ENCODE results near the gene EIF4EBP3. TPM values are rescaled to one million over a fixed set of nuclear protein-coding genes. Genes with fewer than 3 reads are reported as not detected.
A peak's percentile ranks its signal among the peaks of the same experiment; 100 is the strongest.

The EIF4EBP3 gene
- total RNA-seq, 1 donor from 2014 or later, result 11.3 TPM

DNA sequence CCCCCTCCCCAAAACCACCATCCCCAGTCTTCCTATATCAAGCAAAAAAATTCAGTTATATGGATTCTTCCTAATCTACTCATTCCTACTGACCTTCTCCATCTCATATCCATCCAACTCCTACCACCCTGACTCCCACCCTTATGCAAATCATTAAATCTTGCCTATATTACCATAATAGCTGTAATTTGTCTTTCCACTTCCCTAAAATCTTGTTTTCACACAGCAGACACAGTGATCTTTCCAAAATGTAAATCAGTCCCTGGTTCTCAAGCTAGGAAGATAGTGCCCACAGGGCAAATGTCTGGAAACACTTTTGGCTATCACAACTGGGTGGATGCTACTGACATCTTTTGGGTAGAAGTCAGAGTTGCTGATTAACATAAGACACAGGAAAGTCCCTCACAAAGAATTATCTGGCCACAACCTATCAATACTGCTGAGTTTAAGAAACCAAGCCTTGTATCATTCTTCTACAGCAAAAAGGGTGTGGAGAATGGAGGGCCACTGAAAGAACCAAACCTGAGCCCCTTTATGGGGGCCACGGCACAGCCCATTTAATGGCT, 8.4 kb downstream of the EIF4EBP3 start:
- DNase-seq (ENCODE audit: low spot score) (no peak), ATAC-seq (no peak)

DNA sequence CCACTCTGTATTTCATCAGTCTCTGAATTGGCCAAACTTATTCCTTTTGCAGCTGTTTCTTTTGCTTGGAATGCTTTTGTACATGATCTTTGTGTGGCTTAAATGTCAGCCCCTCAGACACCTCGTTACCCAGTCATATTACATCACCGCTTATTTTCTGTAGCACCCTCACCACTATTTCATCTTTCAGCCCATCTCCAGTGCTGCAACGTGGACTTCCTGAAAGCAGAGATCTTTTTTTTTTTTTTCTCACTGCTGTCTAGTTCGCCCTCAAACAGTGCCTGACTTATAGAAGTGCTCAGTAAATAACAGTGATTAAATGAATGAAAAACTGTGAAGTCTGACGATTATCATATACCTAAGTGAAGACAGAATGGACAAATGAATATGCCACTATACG, 9.0 kb downstream of the EIF4EBP3 start:
- DNase-seq (ENCODE audit: low spot score), result no peak
- no peak for ATAC-seq

DNA sequence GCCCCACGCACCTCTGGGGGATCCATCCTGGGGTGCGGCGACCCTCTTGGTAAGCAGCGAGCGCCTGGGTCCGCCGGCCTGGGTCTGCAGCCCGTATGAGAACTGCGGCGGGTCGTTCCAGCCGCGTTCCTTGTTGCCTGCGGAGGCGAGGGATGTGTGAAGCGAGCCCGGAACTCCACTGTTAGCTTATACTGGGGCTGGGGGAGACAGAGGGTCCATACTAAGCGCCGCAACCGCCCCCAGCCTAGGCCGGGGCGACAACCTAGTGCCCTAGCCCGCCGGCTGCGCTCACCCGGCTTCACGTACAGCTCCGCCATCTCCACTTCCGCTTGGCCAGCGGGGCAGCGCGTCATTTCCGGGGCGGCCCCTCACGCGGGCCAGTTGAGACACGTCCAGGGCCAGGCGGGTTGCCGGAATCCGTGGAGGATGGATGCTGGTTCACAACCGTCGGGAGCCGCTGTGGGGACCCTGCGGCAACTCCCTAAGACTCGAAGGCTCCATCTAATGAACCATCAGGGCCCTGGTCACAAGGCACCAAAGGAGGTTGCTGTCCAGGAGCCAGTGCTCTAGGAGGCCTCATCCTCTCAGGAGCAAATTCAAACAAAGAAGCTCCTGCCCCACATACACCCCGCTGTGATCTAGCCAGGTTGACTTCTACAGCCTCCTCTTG, 9.8 kb downstream of the EIF4EBP3 start, which contains the start of gene SRA1:
Gene SRA1 (minus strand): TSS at position 338 of the 670 bp plus-strand sequence. CDS start 21 bp downstream, at position 317.
- ATAC-seq, result peak; percentile 75

DNA sequence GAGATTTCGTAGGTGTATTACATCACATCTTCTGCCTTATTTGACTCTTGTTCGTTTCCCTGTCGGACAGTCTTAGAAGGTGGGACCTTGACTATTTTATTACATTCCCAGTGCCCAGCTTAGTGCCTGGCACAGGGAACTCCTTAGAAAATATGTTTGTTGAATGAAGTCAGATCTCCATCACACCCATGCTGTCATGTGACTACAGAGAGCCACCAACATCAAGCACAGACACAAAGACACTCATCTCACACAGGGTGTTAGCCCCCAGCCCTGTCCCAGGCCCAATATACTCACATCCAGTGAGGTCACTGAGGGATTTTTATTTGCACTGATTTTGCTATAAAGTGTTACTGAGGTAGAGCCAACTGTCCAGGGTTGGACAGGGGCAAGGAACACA, 10.5 kb downstream of the EIF4EBP3 start:
- ATAC-seq (no peak), DNase-seq (ENCODE audit: low spot score) (no peak)

More for the DNA sequence above, 9.8 kb downstream of the EIF4EBP3 start, which contains the start of gene SRA1:
- DNase-seq (ENCODE audit: low spot score), result peak; percentile 96

DNA sequence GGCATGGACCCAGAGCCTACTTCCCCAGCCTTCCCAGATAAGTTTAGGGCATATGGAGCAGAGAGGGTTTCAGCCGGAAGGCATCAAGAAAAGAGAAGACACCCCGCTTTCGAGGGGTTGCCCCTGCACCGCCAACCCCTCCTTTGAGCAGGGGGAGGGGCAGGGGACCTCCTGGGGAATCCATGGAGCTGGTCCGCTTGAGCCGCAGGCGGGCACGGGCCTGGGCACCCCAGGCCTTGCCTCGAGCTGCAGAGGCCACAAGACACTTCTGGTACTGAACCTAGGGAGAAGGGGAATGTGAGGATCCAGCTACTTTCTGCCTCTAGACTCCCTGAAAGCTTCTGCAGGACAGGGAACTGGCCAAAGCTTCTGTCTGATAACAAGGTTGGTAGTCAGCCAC, 11.1 kb downstream of the EIF4EBP3 start:
- ATAC-seq, result no peak
- no peak for DNase-seq (ENCODE audit: low spot score)

DNA sequence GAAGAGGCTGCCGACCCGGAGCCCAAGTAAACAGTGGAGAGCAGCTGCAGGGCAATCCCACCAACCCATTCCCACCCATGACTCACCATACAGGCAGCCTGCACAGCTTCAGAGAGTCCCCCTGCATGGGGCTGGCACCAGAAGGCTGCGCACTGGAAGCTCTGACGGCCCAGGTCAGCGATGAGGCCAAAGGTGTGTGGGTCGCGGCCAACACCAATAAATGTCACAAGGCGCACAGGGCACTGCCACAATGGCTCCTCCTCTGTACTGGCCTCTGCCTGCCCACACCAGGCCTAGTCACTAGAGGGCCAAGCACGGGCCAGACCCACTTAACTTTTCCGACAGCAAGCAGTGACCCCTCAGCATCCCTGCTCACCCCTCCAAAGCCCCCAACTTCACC, 12.8 kb downstream of the EIF4EBP3 start:
- peak; percentile 54 for ATAC-seq

DNA sequence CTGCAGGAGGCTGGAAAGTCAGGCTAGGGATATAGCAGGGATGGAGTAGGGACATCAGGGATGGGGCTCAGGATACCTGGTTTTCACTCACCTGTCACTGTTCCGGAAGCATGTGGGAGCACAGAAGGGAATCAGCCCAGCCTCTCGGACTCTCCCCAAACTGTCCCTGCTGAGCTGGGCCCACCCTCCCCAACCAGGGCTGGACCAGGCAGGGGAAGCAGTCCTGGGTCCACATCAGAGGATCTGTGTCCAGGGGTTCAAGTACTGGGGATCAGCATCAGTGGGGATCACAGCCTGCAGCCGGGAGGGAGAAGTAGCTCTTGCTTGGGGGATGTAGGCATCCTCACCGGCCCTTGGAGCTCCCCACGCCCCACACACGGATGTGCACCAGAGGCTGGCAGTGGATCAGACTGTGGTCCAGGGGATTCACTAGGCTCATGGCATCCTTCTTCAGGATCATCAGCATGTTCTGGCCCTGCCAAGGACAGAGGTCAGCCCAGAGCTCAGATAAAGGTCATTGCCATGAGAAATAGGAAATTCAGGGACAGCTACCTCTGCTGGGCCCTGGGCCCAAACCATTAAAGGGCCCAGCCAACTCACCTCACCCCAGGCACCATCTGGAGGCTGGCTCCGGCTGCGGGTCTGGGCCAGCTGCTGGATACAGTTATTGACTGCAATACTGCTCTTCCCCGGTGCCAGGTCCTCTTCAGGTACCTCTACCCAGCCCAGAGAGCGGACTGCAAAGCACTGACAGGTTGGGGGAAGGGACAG, 14.5 kb downstream of the EIF4EBP3 start:
- DNase-seq (ENCODE audit: low spot score) (peak; percentile 90), ATAC-seq (peak; percentile 50)

More for the DNA sequence above, 12.8 kb downstream of the EIF4EBP3 start:
- DNase-seq (ENCODE audit: low spot score), result peak; percentile 94

DNA sequence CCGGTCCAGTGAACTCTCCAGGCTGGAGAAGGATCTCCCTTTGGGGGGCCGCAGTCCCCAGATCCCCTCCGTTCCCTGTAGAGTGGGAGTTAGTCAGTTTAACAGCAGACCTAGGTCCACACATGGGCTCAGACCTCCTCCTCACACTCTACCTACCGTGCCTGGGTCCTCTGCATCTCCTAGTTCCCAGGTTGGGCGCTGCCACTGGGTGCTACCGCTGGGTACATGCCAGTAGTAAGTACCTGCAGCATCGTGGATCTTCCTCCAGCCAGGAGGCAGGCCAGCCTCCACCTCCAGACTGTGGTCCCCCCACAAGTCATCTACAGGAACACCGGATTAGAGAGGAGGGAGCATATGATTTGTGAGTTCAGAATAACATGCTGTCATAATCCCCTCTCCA, 16.1 kb downstream of the EIF4EBP3 start:
- DNase-seq (ENCODE audit: low spot score) (no peak), ATAC-seq (no peak)

DNA sequence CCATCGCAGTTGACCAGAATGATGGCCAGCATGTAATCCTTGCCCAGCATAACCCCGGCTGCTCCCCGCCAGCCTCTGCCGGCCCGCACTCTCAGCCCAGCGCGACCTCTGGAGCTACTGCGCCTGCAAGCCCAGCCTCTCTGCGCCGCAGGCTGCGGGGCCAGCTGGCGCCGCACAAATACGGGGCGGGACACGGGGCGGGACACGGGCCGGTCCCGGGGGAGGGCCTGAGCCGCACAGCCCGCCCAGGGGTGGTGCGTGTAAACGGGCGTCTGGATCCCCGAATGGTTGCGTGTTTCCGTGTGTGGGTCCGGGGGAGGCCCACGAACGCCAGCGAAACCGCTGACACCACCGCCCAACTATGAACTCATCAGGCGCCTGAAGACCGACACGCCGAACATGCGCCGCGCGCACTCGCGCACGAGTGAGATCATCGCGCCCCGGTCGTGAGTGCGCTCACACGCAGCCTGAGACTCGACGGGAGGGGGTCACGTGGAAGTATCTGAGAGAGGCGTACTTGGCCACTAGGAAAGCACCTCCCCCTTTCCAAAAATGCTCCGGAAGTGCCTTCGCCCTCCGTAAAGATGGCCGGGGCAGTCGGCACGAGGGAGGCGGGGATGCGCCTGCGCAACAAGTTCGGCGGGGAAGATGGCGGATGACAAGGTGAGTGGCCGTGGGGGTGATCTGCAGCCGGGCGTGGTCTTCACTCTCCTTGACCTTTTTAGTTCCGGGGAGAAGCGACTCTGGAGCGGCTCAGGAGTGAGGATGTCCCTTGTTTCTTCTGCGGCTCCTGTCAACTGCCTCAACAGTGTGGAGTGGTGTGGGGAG, 16.9 kb downstream of the EIF4EBP3 start, which contains the start of the genes APBB3 and SLC35A4:
Gene APBB3 (minus strand): TSS at position 403 of the 828 bp plus-strand sequence. CDS start 353 bp downstream, at position 50.
Gene SLC35A4 (plus strand): TSS at position 633 of the 828 bp plus-strand sequence. CDS start 2,342 bp downstream, outside the sequence.
- peak; percentile 97 for DNase-seq (ENCODE audit: low spot score)
- peak; percentile 82 for ATAC-seq

DNA sequence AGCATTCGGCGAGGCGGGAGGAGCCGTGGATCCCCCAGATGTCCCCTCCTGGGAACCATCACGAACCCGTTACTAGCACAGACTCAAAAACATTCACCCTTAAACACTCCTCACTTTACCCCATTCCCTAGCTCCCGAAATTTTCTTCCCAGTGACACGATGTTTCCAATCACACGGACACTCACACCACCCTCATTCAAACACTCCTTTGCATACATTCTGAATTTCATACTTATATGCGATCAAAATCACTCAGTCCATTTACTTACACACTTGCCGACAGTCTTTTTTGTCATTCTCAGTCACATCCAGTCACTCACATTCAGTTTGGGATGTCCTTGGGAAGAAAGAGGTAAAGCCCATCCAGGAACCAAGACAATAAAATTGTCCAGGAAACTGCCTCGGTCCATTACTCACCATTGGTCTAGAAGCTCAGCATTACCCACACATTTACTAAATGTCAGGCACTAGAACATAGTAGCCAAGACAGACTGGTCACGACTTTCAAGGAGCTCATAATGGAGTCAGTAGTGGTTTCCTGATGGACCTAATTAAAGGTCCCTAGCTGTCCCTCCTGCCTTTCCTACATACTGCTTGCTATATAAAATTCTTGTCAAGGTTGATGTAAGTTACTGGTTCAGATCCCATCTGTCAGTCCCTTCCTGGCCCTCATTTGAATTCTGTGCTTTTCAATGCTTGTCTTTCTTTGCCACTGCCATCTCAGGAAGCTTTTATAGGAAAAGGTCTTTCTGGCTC, 17.7 kb downstream of the EIF4EBP3 start:
- no peak for DNase-seq (ENCODE audit: low spot score)

DNA sequence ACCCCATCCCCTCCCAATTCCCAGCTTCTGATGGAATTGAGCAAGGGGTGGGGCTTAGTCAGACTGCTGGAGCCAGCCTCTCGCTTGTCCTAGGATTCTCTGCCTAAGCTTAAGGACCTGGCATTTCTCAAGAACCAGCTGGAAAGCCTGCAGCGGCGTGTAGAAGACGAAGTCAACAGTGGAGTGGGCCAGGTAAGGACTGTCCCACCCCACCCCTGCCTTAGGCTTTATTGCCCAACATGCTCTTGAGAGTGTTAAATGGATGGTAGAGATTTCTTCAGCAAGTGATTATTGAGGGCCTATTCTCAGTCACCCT, 18.3 kb downstream of the EIF4EBP3 start:
- DNase-seq (ENCODE audit: low spot score), result no peak
- ATAC-seq, result no peak

More for the DNA sequence above, 17.7 kb downstream of the EIF4EBP3 start:
- no peak for ATAC-seq

DNA sequence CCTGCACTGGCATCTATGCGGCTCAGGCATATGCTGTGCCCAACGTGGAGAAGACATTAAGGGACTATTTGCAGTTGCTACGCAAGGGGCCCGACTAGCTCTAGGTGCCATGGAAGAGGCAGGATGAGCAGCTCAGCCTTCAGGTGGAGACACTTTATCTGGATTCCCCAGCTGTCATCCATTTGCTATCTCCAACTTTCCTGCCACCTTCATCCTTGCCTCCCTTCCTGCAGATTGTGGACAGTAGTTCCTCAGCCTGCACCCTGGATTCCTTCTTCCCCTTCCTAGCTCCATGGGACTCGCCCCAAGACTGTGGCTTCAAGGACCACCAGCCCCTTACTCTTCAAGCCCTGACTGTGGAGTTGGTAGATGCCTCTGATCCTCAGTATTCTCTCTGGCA, 19.2 kb downstream of the EIF4EBP3 start:
- ATAC-seq, result no peak

DNA sequence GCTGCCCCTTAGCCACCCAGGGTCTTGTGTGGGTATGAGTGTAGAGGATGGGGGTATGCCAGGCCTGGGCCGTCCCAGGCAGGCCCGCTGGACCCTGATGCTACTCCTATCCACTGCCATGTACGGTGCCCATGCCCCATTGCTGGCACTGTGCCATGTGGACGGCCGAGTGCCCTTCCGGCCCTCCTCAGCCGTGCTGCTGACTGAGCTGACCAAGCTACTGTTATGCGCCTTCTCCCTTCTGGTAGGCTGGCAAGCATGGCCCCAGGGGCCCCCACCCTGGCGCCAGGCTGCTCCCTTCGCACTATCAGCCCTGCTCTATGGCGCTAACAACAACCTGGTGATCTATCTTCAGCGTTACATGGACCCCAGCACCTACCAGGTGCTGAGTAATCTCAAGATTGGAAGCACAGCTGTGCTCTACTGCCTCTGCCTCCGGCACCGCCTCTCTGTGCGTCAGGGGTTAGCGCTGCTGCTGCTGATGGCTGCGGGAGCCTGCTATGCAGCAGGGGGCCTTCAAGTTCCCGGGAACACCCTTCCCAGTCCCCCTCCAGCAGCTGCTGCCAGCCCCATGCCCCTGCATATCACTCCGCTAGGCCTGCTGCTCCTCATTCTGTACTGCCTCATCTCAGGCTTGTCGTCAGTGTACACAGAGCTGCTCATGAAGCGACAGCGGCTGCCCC, 19.8 kb downstream of the EIF4EBP3 start:
- no peak for DNase-seq (ENCODE audit: low spot score)
- ATAC-seq, result no peak

More for the DNA sequence above, 19.2 kb downstream of the EIF4EBP3 start:
- DNase-seq (ENCODE audit: low spot score), result no peak

DNA sequence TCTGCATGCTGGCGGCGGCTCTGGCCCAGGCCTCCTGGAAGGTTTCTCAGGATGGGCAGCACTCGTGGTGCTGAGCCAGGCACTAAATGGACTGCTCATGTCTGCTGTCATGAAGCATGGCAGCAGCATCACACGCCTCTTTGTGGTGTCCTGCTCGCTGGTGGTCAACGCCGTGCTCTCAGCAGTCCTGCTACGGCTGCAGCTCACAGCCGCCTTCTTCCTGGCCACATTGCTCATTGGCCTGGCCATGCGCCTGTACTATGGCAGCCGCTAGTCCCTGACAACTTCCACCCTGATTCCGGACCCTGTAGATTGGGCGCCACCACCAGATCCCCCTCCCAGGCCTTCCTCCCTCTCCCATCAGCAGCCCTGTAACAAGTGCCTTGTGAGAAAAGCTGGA, 20.4 kb downstream of the EIF4EBP3 start:
- no peak for ATAC-seq
- no peak for DNase-seq (ENCODE audit: low spot score)

DNA sequence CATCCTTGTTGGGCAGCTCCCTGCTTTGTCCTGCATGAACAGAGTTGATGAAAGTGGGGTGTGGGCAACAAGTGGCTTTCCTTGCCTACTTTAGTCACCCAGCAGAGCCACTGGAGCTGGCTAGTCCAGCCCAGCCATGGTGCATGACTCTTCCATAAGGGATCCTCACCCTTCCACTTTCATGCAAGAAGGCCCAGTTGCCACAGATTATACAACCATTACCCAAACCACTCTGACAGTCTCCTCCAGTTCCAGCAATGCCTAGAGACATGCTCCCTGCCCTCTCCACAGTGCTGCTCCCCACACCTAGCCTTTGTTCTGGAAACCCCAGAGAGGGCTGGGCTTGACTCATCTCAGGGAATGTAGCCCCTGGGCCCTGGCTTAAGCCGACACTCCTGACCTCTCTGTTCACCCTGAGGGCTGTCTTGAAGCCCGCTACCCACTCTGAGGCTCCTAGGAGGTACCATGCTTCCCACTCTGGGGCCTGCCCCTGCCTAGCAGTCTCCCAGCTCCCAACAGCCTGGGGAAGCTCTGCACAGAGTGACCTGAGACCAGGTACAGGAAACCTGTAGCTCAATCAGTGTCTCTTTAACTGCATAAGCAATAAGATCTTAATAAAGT, 21.1 kb downstream of the EIF4EBP3 start:
- DNase-seq (ENCODE audit: low spot score), result no peak
- ATAC-seq, result no peak

DNA sequence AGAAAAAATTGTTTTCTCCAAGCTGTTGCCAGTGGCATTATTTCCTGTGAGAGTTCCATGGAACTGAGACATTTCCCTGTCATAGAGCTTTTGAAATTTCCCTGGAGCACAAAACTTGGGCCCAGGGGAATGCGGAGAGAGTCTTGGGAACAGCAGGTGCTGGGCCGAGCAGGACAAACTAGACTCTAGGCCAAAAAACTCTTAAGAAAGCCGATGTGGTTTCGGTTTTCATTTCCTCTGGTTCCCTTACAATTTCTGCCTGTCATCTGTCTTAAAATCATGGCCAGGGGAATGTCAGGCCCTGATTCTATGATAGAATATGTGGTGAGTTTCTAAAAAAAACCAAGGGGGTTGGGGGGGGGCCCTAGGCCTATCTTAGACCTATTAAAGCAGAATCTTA, 21.7 kb downstream of the EIF4EBP3 start:
- ATAC-seq, result no peak
- DNase-seq (ENCODE audit: low spot score), result no peak

DNA sequence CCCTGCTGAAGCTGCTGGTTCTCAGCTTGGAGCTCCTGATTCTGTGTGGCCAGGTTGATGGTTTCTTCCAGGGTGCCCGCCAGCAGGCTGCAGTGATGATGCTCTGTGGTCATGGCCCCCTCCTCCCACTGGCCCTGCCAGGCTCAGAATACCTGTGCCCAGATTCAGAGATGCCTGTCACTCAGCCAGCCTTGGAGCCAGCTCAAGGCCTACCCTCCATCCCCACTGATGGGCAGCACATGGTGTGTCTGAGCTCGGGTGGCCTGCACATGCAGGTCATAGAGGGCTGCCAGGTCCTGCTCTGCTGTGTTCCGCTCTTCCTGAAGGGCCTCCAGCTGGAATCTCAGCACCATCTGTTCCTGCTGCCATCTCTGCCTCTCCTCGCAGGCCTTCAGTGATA, 22.6 kb downstream of the EIF4EBP3 start:
- ATAC-seq (no peak), DNase-seq (ENCODE audit: low spot score) (no peak)

DNA sequence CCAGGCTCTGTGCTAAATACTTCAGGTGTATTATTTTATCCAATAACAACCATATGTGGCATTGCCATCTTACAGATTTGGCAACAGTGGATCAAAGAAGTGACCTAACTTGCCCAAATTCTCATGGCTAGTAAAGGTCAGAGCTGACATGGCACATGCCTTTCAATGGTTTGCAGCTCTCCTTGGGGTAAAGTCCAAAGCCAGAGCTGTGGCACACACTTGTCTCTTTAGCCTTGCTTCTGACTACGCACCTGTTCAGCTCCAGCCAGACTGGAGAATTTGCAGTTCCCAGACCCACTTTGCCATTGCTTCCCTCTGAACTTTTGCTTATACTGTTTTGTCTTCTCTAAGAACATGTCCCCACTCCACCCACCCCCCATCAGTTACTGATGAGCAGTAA, 23.0 kb downstream of the EIF4EBP3 start:
- ATAC-seq (no peak), DNase-seq (ENCODE audit: low spot score) (no peak)

DNA sequence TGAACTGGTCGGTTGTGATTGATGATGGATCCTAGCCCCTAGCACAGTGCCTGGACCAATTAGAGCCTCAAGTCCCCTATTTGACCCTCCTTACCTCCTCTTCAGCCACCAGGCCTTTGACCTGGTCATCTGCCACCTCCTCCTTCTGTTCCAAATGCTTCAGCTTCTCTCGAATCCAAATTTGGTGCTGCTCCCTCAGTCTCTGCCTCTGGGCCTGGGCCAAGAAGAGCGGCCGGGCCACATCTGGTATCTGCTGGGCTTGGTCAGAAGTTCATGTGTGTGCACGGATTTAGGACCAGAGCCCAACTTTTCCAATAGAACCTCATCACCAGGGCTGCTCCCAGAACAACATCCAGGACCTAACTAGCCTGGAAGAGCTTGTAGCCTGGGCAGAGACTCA, 23.6 kb downstream of the EIF4EBP3 start:
- ATAC-seq, result peak; percentile 43
- peak; percentile 73 for DNase-seq (ENCODE audit: low spot score)
